HG03442 (cell line): ENCODE results near the gene OPTC.
"Not testable (repeated sequence)": the region's sequence is repeated elsewhere in the genome, so short reads cannot be mapped to it uniquely, and the experiment has no call there.

ENCODE experiments used
- ATAC-seq: cut with Tn5 transposase; IDR thresholded peaks from one replicate; pipeline ENCODE4 v1.9.1; 2021; ENCODE audit warnings: mild to moderate bottlenecking, moderate library complexity; ENCODE audit not compliant: unreplicated experiment

Gene OPTC

DNA sequence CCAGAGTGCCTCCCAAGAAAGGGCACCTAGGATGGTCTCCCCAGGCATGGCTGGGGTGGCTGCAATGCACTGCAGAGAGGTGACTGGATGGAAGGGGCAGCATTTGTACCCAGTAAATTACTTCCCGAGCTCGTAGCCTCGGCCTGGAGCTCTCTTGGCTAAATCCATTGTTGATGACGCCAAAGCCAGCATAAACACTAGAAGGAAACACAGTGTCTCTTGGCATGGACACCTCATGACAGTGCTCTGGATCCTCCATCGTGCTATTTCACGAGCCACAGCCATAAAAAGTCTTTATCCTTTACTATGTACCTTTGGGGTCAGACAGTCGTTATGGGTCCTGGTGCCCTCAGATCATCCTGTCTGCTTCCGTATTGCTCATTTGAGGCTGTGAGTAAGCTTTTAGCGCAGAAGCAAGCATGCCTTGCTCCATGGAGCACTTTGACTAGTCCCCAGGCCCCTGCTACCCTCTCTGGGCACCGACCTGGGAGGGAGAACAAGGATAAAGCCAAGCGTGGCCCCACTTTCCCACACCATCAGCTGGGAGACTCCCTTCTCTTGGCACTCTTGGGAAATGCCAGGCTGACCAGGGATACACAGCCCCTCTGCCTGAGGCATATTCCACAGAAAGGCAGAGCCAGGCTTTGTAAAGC, 28.7 kb upstream of the OPTC start:
- ATAC-seq = no peak

DNA sequence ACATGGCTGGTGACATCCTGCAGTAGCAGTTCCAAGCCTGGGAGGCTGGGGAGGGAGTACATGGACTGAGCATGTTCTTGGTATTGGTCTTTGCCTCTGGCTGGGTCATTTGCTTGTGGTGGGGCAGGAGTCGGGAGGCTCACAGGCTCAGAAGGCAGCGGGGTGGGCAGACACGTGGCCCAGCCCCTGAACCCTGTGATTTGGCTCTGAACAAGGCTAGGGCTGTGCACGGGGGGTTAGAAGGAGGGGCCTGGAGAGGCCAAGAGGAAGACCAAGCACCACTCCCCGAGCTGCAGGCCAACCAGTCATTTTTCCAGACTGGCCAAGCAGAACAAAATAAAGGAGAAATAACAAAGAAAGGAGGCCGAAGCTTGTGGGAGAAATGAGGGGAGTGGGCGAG, 28.0 kb upstream of the OPTC start:
- ATAC-seq = no peak

DNA sequence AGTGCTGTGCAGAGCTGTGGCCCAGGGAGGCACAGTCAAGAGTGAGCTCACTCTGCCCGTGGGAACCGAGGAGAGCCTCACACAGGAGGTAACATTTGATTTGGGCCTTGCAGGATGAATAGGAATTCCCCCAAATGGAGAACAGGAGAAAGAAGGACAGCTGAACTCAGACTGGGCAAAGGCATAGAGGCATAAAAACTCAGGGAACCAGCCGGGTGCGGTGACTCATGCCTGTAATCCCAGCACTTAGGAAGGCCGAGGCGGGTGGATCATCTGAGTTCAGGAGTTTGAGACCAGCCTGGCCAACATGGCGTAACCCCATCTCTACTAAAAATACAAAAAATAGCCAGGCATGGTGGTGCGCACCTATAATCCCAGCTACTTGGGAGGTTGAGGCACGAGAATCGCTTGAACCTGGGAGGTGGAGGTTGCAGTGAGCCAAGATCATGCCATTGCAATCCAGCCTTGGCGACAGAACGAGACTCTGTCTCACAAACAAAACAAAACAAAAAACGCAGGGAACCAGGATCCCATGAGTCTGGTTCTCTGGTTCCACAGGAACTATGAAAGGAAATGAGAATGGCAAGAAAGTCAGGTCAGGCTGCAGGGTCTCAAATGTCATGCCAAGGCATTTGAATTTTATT, 26.9 kb upstream of the OPTC start:
- not testable (repeated sequence) for ATAC-seq

DNA sequence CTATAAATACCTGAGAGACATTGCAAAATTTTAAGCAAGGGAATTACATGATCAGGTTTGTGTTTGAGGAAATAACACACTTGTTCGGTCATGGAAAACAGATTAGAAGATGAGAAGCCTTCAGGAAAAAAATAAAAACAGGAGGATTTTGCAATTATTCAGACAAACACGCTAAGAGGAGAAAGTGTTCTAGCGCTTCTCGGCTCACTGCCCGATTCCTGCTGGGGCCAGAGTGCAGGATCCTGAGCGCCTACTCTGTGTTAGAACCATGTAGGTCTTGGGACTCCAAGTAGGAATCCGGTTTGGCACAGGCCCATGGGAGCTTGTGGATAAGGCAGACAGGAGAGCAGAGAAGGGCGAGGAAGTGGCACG, 26.4 kb upstream of the OPTC start:
- no peak for ATAC-seq

DNA sequence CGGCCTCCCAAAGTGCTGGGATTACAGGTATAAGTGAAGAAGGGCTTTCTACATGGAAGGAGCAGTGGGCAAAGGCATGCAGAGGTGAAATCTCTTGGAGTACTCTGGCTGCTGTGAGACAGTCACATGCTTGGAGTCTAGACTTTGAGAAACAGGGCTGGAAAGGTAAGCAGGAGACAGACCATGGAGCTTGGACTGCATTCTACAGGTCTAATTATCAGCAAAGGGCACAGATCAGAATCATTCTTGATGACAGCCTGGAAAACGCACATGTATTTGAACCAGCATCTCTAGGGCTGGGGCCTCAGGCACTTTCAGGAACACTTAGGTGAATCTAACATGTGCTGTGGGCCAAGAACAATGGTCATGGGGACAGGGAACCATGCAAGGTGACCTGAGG, 25.6 kb upstream of the OPTC start:
- no peak for ATAC-seq

DNA sequence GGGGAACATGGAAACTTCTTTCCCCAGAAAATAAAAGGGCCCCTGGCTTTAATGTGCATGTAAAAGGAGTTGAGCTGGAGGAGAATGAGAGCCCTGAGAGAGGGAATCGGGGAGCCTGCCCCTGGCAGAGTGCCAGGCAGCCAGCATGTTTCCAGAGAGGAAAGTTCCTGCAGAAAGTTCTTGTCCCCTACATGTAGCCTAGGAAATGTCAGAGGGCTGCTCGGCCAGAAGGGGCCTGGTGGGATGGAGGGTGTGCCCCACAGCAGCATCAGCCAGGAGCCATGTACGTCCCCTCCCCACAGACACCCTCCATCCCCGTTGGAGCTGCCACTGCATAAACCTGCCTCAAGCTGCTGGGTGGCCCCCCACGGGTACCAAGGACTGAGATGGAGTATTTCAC, 23.7 kb upstream of the OPTC start:
- no peak for ATAC-seq

DNA sequence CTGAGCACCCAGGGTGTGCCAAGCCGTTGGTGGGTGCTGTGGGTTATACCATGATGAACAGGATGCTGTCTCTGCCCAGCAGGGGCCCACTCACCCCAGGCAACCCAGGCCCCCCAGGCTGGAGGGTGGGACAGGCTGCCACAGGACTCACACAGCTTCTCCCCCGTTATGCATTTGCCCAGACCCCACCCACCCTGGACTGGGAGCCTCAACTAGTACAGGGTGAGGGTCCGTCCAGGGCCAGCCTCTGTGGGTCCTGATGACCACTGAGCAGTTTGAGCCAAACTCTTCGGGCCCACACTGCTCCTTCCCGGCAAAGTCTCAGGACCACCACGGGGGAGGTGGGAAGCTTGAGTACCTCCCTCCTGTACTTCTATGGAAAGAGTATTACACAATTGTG, 22.1 kb upstream of the OPTC start:
- ATAC-seq = no peak

DNA sequence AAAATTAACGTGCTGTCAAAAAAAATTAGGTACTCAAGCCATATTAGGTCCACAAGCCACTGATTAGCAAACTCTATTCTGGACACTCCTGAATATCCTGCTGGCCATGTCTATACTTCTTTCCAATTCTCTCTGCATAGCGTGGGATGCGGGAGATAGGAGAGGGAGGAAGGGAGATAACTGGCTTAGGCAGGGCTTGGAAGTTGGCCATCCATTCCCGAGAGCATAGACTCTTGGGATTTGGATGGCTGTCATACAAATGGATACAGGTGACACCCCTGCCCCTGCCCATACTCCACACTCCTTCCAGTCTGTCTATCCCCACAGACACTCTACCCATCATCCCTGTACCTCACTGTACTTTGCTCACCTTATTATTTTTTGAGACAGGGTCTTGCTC, 20.7 kb upstream of the OPTC start:
- no peak for ATAC-seq

DNA sequence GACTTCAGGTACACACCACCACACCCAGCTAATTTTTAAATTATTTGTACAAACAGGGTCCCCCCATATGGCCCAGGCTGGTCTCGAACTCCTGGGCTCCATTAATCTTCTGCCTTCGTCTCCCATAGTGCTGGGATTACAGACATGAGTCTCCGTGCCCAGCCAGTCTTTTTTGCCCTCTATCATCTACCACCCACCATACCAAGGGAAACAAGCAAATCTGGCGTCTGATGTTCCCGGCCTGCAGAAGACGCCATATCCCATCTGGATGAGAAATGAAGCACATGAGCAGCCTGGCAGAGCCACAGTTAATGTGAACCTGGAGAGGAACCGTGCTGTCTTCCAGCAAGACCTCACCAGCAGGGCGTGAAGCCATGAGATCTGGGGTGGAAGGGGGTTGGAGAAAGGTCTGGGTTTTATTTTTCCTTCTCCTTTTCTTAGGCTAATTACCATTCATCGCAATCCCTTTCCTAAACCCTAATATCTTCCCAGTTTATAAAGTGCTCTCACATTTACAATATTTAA, 20.1 kb upstream of the OPTC start:
- no peak for ATAC-seq

DNA sequence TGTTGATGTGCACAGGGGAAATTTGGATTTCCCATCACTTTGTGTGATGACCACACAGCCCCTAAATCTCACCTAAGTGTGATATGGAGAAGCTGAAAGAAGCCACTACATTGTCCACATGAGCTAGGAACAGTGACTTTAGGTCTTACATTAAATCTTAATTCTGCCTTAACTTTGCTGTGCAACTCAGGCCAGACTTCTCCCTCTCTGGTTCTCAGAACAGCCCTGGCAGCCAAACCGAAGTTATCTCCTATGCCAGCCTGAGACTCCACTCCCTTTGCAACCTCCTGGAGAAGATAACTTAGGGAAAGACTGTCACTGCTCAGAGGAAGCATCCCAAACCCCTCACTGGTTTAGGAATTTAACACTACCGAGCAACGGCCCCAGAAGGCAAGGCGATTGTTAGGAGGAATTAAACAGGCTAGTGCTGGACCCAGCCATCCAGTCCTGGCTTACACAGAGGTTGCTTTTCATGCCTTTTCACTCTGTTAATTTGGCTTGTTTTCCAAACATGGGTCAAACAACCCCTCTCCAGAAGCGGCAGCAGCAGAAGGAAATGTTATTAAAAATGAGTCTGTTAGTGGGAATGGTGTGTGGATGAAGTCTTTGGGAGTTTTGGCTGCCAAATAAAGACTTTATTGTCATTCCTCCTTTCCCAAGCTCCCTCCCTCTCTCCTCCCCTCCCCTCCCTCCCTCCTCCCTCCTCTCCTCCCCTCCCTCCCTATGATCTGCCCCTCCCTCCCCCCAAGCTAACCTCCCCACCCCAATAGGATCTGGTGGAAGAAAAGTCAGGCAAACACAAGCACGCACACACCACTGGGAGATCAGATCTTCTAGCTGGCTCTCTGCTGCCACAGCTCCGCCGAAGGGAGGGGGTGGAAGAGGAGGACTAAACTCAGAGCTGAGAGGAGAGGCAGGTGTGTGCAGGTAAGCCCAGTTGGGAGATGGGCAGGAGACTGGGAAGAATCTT, 18.7 kb upstream of the OPTC start, which contains the start of gene PRELP:
Gene PRELP, plus strand, starts transcription at position 795 of the 970 bp plus-strand sequence. CDS start 7,379 bp downstream, outside the sequence.
- ATAC-seq = no peak

DNA sequence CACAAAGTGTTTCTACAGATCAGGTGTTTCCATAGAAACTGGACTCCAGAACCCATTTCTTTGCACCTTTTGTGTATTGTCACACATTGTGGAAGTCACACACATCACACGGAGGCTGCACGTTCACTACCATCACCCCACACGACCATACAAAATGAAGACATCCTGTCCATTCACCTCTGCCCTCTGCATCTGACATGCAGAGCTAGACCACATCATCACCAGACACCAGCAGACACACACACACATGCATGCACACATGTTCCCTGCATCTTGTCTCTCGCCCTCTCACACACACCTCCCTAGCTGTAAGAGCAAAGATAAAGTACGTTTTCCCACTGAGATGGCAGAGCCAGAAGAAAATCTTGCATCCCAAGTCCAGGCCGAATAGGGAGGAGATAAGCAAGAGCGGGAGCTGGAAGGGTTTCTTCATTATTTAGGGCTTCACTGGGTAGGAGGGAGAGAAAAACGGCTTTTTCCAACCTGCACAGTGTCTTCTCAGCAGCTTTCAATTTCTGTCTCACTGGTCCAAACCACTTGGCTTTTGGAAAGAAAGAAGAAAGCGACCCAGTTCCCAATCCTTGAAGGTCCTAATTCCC, 17.6 kb upstream of the OPTC start:
- ATAC-seq = no peak

DNA sequence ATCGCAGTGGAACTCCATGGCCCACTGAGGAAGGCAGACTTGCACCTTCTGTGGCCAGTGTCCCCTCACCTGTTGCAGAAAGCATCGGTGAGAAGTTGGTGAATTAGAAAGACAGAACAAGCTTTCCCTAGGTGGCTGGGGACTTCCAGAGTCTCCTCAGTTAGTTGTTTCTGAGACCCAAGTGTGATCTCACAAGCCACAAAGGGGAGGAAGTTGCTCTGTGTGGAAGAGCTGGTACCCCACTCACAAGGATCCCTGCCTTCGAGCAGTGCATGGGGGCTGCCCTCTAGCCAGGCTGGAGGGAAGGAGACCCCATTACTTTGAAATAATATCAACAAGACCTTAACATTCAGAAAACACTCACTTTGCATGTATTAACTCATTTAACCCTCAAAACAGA, 16.2 kb upstream of the OPTC start:
- ATAC-seq = no peak

DNA sequence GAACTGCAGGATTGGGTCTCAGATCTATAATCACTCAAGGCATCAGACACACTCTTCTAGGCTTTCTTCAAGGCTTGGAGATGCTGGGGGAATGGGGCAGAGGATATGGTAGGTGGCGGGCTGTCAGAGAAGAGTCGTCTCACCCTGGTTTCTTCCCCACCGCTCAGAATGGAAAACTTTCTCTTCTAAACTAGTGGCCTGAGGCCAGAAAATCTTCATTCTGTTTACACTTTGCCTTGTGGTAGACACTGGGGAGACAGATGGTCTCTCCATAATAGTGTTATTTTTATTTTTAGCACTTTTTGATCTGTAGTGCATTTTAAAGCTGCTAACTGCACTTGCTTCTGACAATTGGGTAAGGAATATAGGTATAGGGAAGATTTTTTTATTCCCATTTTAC, 15.7 kb upstream of the OPTC start:
- ATAC-seq = no peak

DNA sequence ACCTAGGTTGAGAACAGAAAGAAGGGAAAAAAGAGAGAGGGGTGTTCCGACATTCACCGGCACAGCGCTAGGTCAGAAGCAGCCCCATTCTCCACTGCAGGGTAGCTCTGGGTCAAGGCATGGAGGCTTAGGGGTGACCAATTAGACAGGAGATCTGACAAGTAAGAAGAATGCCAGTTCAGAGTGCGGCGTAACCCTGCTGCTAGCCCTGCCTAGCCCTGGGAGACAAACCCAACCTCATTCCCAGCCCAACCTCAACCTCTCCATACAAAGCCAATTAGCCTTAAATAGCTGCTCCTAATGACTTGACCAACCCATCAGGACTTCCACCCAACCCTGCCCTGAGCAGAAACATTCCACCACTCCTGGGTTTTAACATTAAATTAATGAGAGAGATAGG, 15.0 kb upstream of the OPTC start:
- no peak for ATAC-seq

DNA sequence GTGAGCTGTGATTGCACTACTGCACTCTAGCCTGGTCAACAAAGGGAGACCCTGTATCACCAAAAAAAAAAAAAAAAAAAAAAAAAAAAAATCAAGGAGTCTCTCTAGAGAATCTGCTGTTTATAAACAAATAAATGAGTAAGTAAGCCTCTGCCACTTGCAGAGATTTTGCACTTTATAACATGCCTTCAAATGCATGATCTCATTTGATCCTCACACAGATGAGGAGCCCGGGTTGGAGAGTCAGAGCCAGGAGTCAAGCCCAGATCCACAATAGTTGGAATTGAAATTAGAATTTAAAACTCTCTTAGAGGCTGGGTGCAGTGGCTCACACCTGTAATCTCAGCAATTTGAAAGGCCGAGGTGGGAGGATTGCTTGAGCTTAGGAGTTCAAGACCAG, 14.3 kb upstream of the OPTC start:
- no peak for ATAC-seq

DNA sequence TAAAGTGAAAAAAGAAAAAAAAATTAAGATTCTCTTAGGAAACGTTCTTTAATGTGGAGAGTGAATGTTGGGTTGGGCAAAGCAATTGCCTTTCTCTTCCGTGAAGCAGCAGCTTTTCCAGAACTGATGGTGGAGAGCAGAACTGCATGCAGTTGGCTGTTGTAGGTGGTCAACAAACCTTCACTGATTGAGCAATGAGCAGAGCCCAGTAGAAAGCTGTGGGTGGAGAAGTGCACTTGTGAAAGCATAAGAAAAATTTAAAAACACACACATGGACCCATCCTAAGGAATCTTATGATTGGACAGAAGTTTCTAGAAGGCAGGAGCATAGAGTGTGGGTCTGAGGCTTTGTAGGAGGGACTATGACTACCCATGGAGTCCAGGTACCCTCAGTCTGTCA, 13.9 kb upstream of the OPTC start:
- ATAC-seq = no peak

DNA sequence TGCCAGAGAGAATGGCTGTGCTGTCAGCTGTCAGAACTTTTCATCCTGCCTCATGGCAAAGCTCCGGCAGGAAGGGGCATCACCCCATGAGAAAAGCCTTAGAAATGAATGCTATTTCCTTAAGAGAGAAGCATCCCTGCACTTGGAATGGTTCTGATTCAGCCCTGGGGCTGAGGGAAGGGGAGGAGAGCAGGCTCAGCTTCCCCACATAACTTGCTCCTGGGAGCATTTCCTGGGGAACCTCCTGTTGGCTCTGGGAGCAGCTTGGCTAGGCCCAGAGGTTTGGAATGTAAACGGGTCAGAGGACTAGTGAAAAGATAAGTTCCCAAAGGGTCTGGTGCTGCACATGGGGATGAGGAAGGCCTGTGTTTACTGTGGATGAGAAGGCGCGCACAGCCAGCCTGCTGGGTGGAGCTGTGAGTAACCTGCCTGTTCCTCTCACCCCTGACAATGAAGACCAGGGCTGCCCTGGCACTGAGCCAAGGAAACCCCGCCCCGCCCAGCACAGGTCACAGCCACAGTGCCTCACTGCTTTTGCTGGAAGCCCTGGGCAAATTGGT, 13.3 kb upstream of the OPTC start:
- ATAC-seq = no peak

DNA sequence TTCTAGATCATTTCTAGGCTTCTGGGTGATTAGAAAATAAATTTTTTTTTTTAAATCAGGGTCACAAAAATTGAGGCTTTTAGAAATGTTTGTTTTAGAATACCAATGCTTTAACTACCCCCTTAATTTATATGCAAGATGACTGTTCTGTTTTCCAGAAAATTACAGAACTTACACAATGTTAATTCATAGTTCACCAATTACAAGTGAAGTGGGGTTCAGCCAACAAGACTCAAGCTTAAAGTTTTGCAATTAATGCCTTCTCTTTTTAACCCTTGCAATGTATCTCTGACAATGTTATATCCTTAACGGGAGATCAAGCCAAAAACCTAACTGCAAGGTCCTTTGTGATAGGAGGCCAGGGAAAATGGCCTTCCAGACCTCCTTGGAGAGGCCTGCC, 12.8 kb upstream of the OPTC start:
- ATAC-seq = no peak

DNA sequence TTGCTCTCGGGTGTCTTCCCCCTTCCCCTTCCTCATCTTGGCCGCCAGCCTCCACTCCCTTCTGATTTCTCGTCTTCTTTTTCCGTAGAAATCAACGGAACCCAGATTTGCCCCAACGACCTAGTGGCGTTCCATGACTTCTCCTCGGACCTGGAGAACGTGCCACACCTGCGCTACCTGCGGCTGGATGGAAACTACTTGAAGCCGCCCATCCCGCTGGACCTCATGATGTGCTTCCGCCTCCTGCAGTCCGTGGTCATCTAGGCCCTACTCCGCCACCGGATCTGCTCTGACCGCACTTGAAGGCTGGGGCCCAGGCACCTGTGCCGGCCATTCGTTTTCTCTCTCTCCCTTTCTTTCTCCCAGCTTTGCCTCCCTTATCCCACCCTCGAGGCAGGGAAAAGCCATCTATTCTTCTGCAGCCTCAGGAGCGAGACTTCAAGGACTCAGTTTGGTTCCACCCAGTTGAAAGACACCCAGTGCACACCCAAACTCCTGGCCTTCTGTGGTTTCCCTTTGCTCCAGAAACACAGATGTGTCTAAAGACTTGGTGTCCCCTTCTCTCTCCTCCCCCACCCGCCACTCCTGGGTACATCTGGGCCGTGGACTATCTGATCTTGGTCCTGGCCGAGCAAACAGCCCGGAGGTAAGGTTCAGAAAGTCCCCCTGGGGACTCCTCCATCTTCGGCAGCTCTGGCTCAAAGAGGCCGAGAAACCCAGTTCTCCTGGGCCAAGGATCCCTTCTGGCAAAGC, 7.2 kb upstream of the OPTC start:
- ATAC-seq = no peak

DNA sequence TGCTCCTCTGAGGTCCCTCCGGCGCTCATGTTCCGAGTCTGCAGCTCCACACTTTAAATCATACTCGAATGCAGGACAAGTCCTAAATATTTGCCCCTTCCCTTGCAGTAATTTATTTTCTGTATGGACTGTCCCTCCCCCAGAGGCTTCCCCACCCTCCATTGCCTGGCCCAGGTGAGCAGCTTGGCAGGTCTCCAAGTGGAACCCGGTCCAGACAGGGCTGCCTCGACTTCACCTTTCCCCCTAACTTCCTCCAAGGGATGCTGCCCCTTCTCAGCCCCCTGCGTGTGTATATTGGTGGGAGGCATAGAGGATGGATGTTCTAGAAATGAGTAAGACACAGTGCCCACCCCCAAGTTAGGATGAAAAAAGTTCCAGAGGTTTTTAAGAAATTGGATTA, 5.4 kb upstream of the OPTC start:
- no peak for ATAC-seq
